Ureter (tissue), 1 donor: Measurements from ENCODE around the gene RAB5IF. TPM values are rescaled to one million over a fixed set of nuclear protein-coding genes. Genes with fewer than 3 reads are reported as not detected.
"Not testable (repeated sequence)": the region's sequence is repeated elsewhere in the genome, so short reads cannot be mapped to it uniquely, and the experiment has no call there.

Experiments
- DNase-seq: peaks from one replicate; pipeline ENCODE4 v3.0.0-alpha.2; 2020; ENCODE audit warnings: low spot score
- total RNA-seq: library from RNA; stranded (reverse); gene quantifications from one replicate; pipeline ENCODE4 v1.2.4, GENCODE V29; 2023
- donor health status: DM: yes; HTN: yes; CAD: no.

RAB5IF gene, protein sequence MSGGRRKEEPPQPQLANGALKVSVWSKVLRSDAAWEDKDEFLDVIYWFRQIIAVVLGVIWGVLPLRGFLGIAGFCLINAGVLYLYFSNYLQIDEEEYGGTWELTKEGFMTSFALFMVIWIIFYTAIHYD
- 83.6 TPM for total RNA-seq

GRCh38 chr20:36605399-36606157 is at the start of gene RAB5IF:
Gene RAB5IF (plus strand): TSS chr20:36605779. CDS start chr20:36605952, 173 bp downstream.
- DNase-seq = peak; percentile 99

GRCh38 chr20:36562724-36563123 is 42.9 kb upstream of the RAB5IF start:
- no peak for DNase-seq

DNA sequence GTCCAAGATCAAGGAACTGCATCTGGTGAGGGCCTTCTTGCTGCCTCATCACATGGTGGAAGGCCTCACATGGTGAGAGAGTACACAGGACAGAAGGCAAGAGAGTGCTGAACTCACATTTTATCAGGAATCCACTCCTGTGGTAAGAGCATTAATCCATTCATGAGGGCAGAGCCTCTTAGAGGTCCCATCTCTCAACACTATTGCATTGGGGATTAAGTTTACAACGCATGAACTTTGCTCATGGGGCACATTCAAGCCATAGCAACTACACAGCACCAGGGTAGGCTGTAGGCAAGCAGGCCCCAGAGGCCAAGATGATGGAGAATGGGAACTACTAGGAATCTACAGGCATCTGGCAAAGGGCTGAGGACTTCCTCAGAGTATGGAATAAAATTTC is 42.2 kb upstream of the RAB5IF start:
- DNase-seq = no peak

- not testable (repeated sequence) for DNase-seq
Measured at GRCh38 chr20:36564078-36564725, 41.4 kb upstream of the RAB5IF start.

DNA sequence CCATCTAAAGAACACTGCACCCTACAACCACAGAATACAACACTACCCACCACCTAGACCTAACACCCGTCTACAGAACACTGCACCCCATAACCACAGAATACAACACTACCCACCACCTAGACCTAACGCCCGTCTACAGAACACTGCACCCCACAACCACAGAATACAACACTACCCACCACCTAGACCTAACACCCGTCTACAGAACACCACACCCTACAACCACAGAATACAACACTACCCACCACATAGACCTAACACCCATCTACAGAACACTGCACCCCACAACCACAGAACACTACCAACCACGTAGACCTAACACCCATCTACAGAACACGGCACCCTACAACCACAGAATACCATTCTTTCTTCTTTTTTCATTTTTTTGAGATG is 40.9 kb upstream of the RAB5IF start:
- DNase-seq = not testable (repeated sequence)

DNA sequence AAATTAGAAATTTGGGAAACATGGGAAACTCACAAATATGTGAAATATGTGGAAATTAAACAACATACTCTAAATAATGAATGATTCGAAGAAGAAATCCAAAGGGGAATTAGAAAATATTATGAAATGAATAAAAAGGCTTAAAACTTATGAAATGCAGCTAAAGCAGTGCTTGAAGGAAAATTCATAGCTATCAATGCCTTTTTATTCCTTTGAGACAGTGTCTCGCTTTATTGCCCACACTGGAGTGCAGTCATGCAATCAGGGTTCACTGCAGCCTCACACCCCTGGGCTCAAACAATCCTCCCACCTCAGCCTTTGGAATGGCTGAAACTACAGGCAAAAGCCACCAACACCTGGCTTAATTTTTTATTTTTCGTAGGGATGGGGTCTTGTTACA is 40.1 kb upstream of the RAB5IF start:
- DNase-seq = no peak

GRCh38 chr20:36569847-36570429 is 35.6 kb upstream of the RAB5IF start:
- no peak for DNase-seq

DNA sequence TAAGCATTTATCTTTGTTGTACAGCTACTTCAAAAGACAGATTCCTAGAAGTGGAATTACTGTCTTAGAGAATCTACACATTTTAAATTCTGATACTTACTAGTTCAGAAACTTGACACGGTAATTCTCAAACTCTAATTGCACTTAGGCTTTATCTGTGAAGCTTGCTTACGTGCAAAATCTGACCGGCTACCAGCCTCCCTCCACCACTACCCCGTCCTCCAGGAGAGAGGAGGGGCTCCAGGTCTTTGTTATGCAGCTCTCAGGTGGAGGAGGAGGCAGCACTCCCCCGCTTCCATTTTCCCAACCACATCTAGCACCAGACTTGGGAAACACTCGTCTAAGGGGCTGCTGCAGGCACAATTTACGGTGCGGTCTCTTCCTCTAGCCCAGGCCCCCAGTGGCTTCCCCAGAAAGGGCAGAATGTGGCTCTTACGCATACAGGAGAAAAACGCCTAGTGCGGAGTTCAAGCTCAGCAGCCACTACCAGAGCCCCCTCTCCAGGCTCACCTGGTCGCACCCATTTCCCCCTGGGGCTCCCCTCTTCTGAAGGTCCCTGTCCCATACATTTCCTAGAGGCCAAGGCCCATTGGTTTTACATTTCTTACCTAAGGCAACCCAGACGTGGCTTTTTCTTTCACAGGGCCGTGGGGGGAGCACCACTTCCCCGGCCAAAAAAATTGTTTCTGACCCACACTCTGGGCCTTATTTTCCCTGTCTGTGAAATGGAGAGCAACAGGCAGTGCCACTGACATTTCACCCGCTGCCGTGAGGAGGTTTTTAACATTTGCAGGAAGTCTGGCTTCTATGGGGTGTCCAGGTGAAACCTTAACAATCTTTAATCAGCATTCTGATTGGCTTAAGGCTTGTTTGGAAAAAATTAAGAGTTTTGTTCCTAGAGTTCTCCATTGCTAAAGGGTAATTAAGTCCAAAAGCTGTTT is 33.7 kb upstream of the RAB5IF start:
- DNase-seq = no peak

- DNase-seq = no peak
Measured at GRCh38 chr20:36572701-36573102, 32.9 kb upstream of the RAB5IF start.

DNA sequence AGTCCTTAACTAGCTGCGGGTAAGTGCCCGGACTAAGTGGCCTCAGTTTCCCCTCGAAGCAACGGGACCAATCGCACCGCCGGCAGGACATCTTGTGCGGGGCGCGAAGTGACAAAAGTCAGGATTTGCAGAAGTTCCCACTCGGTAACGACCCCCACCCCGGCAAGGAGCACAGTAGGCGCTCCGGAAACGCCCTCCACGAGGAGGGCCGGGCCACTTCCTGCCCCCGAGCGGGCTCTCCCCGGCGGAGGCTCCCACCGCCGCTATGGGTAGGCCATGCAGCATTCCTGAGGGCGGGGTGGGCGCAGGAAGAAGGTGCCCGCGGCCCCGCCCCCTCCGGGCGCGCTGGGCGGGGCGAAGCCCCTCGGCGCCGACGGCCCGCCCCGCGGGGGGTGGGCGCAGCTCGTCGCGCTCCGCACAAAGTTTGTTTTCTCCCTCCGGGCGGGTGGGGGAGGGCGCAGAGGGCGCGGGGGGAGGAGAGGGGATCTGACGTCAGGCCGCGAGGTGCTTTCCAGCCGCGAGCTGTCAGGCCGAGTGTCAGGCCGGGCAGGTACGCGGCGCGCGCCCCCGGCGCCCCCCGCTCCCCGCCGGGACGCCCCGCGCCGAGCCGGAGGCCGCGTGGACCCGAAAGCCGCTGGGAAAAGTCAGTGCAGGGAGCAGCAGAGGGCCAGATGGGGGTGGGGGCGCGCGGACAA is 32.3 kb upstream of the RAB5IF start, which contains the start of gene TGIF2:
TGIF2 (plus strand) TSS at position 495 of the 695 bp plus-strand sequence. CDS start 5,178 bp downstream, outside the sequence.
- peak; percentile 87 for DNase-seq

DNA sequence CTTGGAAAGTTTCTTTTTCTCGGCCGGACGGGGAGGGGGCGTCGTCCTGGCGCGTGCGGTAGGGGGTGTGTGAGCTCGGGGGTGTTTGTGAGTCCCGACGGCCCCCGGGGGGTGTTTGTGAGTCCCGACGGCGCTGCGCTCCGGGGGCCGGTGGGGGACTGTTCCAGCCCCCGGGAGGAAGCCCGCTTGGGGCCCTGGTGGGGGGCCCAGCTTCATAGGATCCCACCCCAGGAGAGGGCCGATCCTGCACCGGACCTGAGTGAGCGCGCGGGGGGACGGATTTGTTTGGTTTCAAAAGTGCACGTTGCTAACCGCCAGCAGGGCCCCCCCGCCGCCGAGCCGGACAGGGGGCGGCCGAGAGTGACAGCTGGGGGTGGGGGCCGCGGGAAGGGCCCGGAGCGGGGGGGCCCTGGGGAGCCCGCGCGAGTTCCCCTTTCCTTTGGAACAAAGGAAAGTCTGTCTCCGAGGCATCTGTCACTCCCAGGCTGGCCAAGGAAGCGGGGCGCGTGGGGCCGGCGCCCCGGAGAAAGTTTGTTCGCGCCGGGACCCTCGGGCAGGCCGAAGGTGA is 31.7 kb upstream of the RAB5IF start:
- peak; percentile 55 for DNase-seq

- peak; percentile 57 for DNase-seq
Measured at GRCh38 chr20:36574366-36575135, 31.0 kb upstream of the RAB5IF start.

GRCh38 chr20:36576081-36576445 is 29.5 kb upstream of the RAB5IF start:
- DNase-seq = no peak

DNA sequence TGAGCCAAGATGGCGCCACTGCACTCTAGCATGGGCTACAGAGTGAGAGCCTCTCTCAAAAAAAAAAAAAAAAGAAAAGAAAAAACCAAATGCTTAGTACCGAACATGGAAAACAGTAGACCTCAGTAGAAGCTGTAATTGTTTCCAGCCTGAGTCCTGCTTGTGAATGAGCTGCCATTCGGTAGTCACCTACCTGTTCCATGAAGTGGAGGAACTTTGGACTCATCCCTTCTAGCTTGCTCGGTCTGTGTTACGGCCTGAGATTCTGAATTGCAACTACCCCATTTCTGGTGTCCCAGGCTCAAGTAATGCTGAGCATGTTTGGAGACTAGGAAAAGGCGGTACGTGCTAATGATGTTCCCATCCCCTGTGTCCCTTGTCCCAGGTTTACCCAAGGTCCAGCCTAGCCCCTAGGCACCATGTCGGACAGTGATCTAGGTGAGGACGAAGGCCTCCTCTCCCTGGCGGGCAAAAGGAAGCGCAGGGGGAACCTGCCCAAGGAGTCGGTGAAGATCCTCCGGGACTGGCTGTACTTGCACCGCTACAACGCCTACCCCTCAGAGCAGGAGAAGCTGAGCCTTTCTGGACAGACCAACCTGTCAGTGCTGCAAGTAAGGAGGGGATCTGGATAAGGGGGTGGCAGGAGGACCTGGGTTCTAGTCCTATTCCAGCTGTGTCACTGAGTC is 27.1 kb upstream of the RAB5IF start:
- DNase-seq = no peak

GRCh38 chr20:36579996-36580545 is 25.5 kb upstream of the RAB5IF start:
- no peak for DNase-seq

DNA sequence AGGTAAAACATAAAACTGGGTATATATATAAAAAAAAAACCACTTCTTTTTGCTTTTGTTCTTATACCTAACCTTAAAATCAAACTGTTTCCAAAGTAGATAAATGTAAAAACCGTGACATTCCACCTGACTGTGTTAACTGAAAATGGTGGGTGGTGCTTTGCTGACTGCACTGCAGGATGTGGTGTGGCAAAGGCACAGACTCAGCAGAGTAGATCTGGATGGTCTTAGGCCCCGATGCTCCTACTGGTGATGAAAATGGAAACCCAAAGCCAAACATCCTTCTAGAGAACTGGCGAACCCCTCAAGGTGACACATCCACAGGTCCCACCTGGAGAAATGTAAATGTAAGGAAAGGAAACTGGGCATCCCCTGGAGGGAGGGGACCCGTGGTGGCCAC is 23.3 kb upstream of the RAB5IF start:
- no peak for DNase-seq

DNA sequence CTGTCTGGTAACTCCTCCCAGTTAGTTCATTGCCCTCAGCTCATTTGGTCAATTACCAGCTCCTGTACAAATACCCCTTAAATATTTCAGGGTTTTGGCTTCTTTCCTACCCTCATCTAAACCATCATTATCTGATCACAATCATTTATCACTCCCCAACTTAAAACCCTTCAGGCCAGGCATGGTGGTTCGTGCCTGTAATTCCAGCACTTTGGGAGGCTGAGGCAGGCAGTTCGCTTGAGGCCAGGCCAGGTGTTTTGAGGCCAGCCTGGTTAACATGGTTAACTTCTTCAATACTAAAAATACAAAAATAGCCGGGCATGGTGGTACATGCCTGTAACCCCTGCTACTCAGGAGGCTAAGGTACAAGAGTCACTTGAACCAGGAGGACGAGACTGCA is 22.8 kb upstream of the RAB5IF start:
- no peak for DNase-seq

- DNase-seq = no peak
Measured at GRCh38 chr20:36584018-36584481, 21.5 kb upstream of the RAB5IF start.
